Measurements from ENCODE around the gene OST4.

The OST4 gene

GRCh38 chr2:27089111-27089954 lies 17.9 kb upstream of the OST4 start:
- no peak overlapping the region for H3K27ac ChIP-seq (replicated peaks)
- no peak overlapping the region for H3K4me3 ChIP-seq (replicated peaks; ENCODE audit: insufficient read depth, low read length)
- TF ChIP-seq POLR2AphosphoS5 (IDR thresholded peaks at IDR 0.05; ENCODE audit: low read depth), result no peak
- no peaks in the 10 kb centered on the region for H3K27me3 ChIP-seq (ENCODE audit: insufficient read depth, poor library complexity, severe bottlenecking)
- DNase-seq (ENCODE audit: low read depth in 1 of 2, low spot score in 1 of 2), result no peak

DNA sequence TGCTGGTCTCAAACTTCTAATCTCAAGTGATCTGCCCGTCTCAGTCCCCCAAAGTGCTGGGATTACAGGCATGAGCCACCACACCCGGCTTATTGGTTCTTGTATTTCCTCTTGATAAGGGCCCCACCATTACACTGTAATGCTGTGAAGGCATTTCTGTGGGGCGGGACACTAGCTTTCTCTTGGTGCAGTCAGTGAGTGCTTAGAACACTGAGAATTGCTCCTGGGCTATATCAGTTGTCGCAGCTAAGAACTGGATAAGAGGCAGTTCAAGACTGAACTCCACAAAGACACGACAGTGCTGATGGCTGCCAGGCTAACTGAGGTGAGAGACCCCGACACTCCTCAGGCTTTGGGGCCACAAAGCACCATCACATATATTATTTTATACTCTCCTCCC lies 17.2 kb upstream of the OST4 start:
- DNase-seq (ENCODE audit: low read depth in 1 of 2, low spot score in 1 of 2), result no peak
- TF ChIP-seq SPI1 (IDR thresholded peaks at IDR 0.05; ENCODE audit: borderline replicate concordance, low read depth), result no peak
- TF ChIP-seq POLR2AphosphoS5 (IDR thresholded peaks at IDR 0.05; ENCODE audit: low read depth), result no peak
- no peak for TF ChIP-seq CTCF (IDR thresholded peaks at IDR 0.05; ENCODE audit: insufficient read depth, low read length)
- no peak for TF ChIP-seq GABPA (IDR thresholded peaks at IDR 0.05; ENCODE audit: low read depth)
- TF ChIP-seq REST (IDR thresholded peaks at IDR 0.05; ENCODE audit: insufficient replicate concordance, low read depth), result no peak
- Histone ChIP-seq H3K4me3 (replicated peaks; ENCODE audit: insufficient read depth, low read length) (no peak overlapping the region), H3K27ac (replicated peaks) (no peak overlapping the region), H3K27me3 (ENCODE audit: insufficient read depth, poor library complexity, severe bottlenecking) (no peaks in the 10 kb centered on the region)

DNA sequence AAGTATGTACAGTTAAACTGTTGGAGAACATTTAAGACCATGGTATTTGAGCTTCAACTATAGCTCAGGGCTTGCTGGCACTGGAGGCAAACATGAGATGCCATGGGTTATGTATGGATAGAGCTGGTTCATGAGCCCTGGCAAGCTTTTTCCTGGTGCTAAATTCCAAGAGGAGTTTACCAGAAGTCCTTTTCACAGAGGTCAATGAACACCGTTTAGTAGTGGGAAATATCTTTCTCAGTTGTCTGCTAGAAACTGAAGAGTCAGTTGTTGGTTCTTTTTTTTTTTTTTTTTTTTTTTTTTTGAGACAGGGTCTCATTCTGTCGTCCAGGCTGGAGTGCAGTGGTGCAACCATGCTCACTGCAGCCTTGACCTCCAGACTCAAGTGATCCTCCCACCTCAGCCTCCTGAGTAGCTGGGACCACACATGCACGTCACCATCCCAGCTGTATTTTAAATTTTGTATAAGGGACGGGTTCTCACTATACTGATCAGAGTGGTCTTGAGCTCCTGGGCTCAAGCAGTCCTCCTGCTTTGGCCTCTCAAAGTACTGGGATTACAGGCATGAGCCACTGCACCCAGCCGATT lies 16.5 kb upstream of the OST4 start:
- no peak for TF ChIP-seq REST (IDR thresholded peaks at IDR 0.05; ENCODE audit: insufficient replicate concordance, low read depth)
- TF ChIP-seq CTCF (IDR thresholded peaks at IDR 0.05; ENCODE audit: insufficient read depth, low read length), result no peak
- TF ChIP-seq POLR2AphosphoS5 (IDR thresholded peaks at IDR 0.05; ENCODE audit: low read depth), result no peak
- TF ChIP-seq SPI1 (IDR thresholded peaks at IDR 0.05; ENCODE audit: borderline replicate concordance, low read depth), result no peak
- TF ChIP-seq GABPA (IDR thresholded peaks at IDR 0.05; ENCODE audit: low read depth), result no peak
- H3K4me3 ChIP-seq (replicated peaks; ENCODE audit: insufficient read depth, low read length), result no peak overlapping the region
- H3K27ac ChIP-seq (replicated peaks), result no peak overlapping the region
- DNase-seq (ENCODE audit: low read depth in 1 of 2, low spot score in 1 of 2), result no peak
- no peaks in the 10 kb centered on the region for H3K27me3 ChIP-seq (ENCODE audit: insufficient read depth, poor library complexity, severe bottlenecking)

- no peak for DNase-seq (ENCODE audit: low read depth in 1 of 2, low spot score in 1 of 2)
- Histone ChIP-seq H3K4me3 (replicated peaks; ENCODE audit: insufficient read depth, low read length) (peak within 1 kb of the TSS; percentile 49), H3K27ac (replicated peaks) (peak within 1 kb of the TSS; percentile 82), H3K27me3 (ENCODE audit: insufficient read depth, poor library complexity, severe bottlenecking) (no peaks in the 10 kb centered on the region)
- no peak for TF ChIP-seq POLR2AphosphoS5 (IDR thresholded peaks at IDR 0.05; ENCODE audit: low read depth)
- no peak for TF ChIP-seq REST (IDR thresholded peaks at IDR 0.05; ENCODE audit: insufficient replicate concordance, low read depth)
- TF ChIP-seq CTCF (IDR thresholded peaks at IDR 0.05; ENCODE audit: insufficient read depth, low read length), result no peak
- TF ChIP-seq GABPA (IDR thresholded peaks at IDR 0.05; ENCODE audit: low read depth), result no peak
- TF ChIP-seq SPI1 (IDR thresholded peaks at IDR 0.05; ENCODE audit: borderline replicate concordance, low read depth), result no peak
These were observed 15.5 kb upstream of the OST4 start, which contains the start of gene KHK for GRCh38 chr2:27086724-27087593. KHK (plus strand) TSS chr2:27086772; CDS start chr2:27087260, 488 bp downstream.

Data from HL-60 (cell line).